Epithelial cell of prostate (primary cell): ENCODE data around the gene WDR91.

ENCODE experiments used
- DNase-seq: peaks from one replicate; pipeline ENCODE4 v3.0.0-alpha.2; 2011; ENCODE audit warnings: low read depth, low spot score
- H3K27ac ChIP-seq: fragments of 450-650 bp; 2 replicates; pipeline ENCODE4 v1.5.1; 2017; ENCODE audit warnings: mild to moderate bottlenecking

Gene WDR91

GRCh38 chr7:135201350-135201749 lies 10.0 kb downstream of the WDR91 start:
- no peak overlapping the region for H3K27ac ChIP-seq

GRCh38 chr7:135200821-135201331 lies 10.4 kb downstream of the WDR91 start:
- no peak for DNase-seq
- H3K27ac ChIP-seq, result no peak overlapping the region

More at GRCh38 chr7:135201350-135201749, 10.0 kb downstream of the WDR91 start:
- no peak for DNase-seq

- no peak for DNase-seq
- no peak overlapping the region for H3K27ac ChIP-seq
These were observed 11.9 kb downstream of the WDR91 start for GRCh38 chr7:135199439-135199838.

GRCh38 chr7:135197906-135198655 lies 13.2 kb downstream of the WDR91 start:
- no peak overlapping the region for H3K27ac ChIP-seq

GRCh38 chr7:135197343-135197742 lies 14.0 kb downstream of the WDR91 start:
- DNase-seq, result no peak
- H3K27ac ChIP-seq, result no peak overlapping the region

More at GRCh38 chr7:135197906-135198655, 13.2 kb downstream of the WDR91 start:
- DNase-seq, result no peak

- no peak for DNase-seq
These were observed 15.2 kb downstream of the WDR91 start for GRCh38 chr7:135195968-135196629.

GRCh38 chr7:135195156-135195555 lies 16.2 kb downstream of the WDR91 start:
- no peak overlapping the region for H3K27ac ChIP-seq
- no peak for DNase-seq

More at GRCh38 chr7:135195968-135196629, 15.2 kb downstream of the WDR91 start:
- no peak overlapping the region for H3K27ac ChIP-seq

GRCh38 chr7:135194494-135195095 lies 16.7 kb downstream of the WDR91 start:
- peak overlapping the region; percentile 57 for H3K27ac ChIP-seq
- DNase-seq, result no peak

GRCh38 chr7:135193615-135194081 lies 17.7 kb downstream of the WDR91 start:
- no peak for DNase-seq
- H3K27ac ChIP-seq, result peak overlapping the region; percentile 57

GRCh38 chr7:135192914-135193536 lies 18.3 kb downstream of the WDR91 start:
- H3K27ac ChIP-seq, result peak overlapping the region; percentile 57

GRCh38 chr7:135190703-135191102 lies 20.6 kb downstream of the WDR91 start:
- no peak for DNase-seq
- peak overlapping the region; percentile 65 for H3K27ac ChIP-seq

More at GRCh38 chr7:135192914-135193536, 18.3 kb downstream of the WDR91 start:
- no peak for DNase-seq

GRCh38 chr7:135189961-135190360 lies 21.4 kb downstream of the WDR91 start:
- H3K27ac ChIP-seq, result peak overlapping the region; percentile 65
- DNase-seq, result no peak

GRCh38 chr7:135189221-135189662 lies 22.1 kb downstream of the WDR91 start:
- no peak for DNase-seq
- no peak overlapping the region for H3K27ac ChIP-seq

- no peak for DNase-seq
- no peak overlapping the region for H3K27ac ChIP-seq
These were observed 22.9 kb downstream of the WDR91 start for GRCh38 chr7:135188298-135188984.

- H3K27ac ChIP-seq, result no peak overlapping the region
- no peak for DNase-seq
These were observed 24.5 kb downstream of the WDR91 start for GRCh38 chr7:135186841-135187253.

- no peak for DNase-seq
- no peak overlapping the region for H3K27ac ChIP-seq
These were observed 25.1 kb downstream of the WDR91 start for GRCh38 chr7:135186261-135186540.

- DNase-seq, result no peak
- no peak overlapping the region for H3K27ac ChIP-seq
These were observed 25.7 kb downstream of the WDR91 start for GRCh38 chr7:135185471-135186260.

GRCh38 chr7:135184254-135184841 lies 27.0 kb downstream of the WDR91 start:
- no peak overlapping the region for H3K27ac ChIP-seq
- no peak for DNase-seq

GRCh38 chr7:135183478-135183877 lies 27.8 kb downstream of the WDR91 start:
- no peak overlapping the region for H3K27ac ChIP-seq
- DNase-seq, result no peak
